Stomach (tissue), 9 donors: ENCODE data around the gene C17orf114. TPM values are rescaled to one million over a fixed set of nuclear protein-coding genes. Genes with fewer than 3 reads are reported as not detected.

Experiments
- DNase-seq, 2 donors: peaks; one replicate each; pipeline versions ENCODE4 v3.0.0 to v3.0.0-alpha.2; 2013 to 2019
- H3K27ac ChIP-seq, 5 donors: fragments of 200-600 bp in 4 of 5; sonication (generic) in 4 of 5; one replicate each; pipeline ENCODE4 v1.5.1; 2013 to 2019; ENCODE audit warnings: mild to moderate bottlenecking in 1 of 5, moderate library complexity in 1 of 5
- H3K27me3 ChIP-seq, 3 donors: fragments of 200-600 bp; sonication (generic); one replicate each; pipeline ENCODE4 v1.5.1; 2017 to 2019; ENCODE audit warnings: mixed run types in 1 of 3
- H3K36me3 ChIP-seq, 4 donors: fragments of 200-600 bp; sonication (generic); 1 replicate in 3 of 4; 2 replicates in 1 of 4; pipeline ENCODE4 v1.5.1; 2016 to 2019
- H3K4me1 ChIP-seq, 4 donors: fragments of 200-600 bp; sonication (generic); one replicate each; pipeline ENCODE4 v1.5.1; 2016 to 2019
- H3K4me3 ChIP-seq, 4 donors: fragments of 200-600 bp; sonication (generic) in 3 of 4; one replicate each; pipeline ENCODE4 v1.5.1; 2016 to 2019; ENCODE audit warnings: mild to moderate bottlenecking in 1 of 4
- H3K9me3 ChIP-seq, 4 donors: fragments of 200-600 bp; sonication (generic); one replicate each; pipeline ENCODE4 v1.5.1; 2016 to 2019
- EP300 ChIP-seq: sonication (generic); formaldehyde crosslinking; IDR thresholded peaks from one replicate; pipeline ENCODE4 v1.6.1; 2017; ENCODE audit warnings: antibody characterized with exemption
- POLR2A ChIP-seq, 4 donors: fragments of 450-650 bp; IDR thresholded peaks; one replicate each; pipeline ENCODE4 v1.6.1; 2016; ENCODE audit warnings: antibody characterized with exemption in 4 of 4, control low read depth in 2 of 4, mild to moderate bottlenecking in 1 of 4, moderate library complexity in 1 of 4
- POLR2AphosphoS5 ChIP-seq, 3 donors: sonication (generic); formaldehyde crosslinking; IDR thresholded peaks; one replicate each; pipeline ENCODE4 v1.6.1; 2016; ENCODE audit warnings: antibody characterized with exemption in 3 of 3
- WGBS, 5 donors: extraction: QIAGEN DNeasy Blood & Tissue Kit in 3 of 5; methylation state at CpG; one replicate each; pipeline versions ENCODE4 v1.1.5 to v1.1.7; 2013 to 2018; 5-methylcytosine and 5-hydroxymethylcytosine counted together
- intact Hi-C: fragments of 100-400 bp; cut with DNase I; formaldehyde crosslinking; loops from one replicate; pipeline ENCODE4 v1.15.1; 2023; ENCODE audit warnings: low total_unique reads
- polyA plus RNA-seq, 3 donors: library from polyadenylated mRNA; stranded (reverse); fragments of 200-250 nt; gene quantifications; one replicate each; pipeline ENCODE4 v1.2.3, GENCODE V29; 2013
- total RNA-seq, 5 donors: library from RNA; depleted of rRNA; stranded (reverse); fragments of >200 nt; gene quantifications; one replicate each; pipeline versions ENCODE4 v1.1.0 to v1.2.3, GENCODE V29; 2014 to 2016
- TF ChIP-seq, protein P1 (sequence below), 7 experiments: fragments of 450-650 bp in 4 of 7; fragments of 200-600 bp in 3 of 7; sonication (generic) in 3 of 7; IDR thresholded peaks; one replicate each; pipeline ENCODE4 v1.5.1; 2016 to 2019; ENCODE audit warnings: antibody characterized with exemption in 7 of 7, control low read depth in 2 of 7, mild to moderate bottlenecking in 1 of 7
- donor health status: healthy with polysubstance abuse.
- donor health status: Bipolar disorder and iron deficiency.
- donor health status: healthy.

C17orf114 gene

GRCh38 chr17:4764595-4764994, 37.5 kb downstream of the C17orf114 start:
- TF ChIP-seq POLR2A (IDR thresholded peaks at IDR 0.05): no peak
- TF ChIP-seq POLR2AphosphoS5 (IDR thresholded peaks at IDR 0.05): no peak
- TF ChIP-seq, protein P1, sequence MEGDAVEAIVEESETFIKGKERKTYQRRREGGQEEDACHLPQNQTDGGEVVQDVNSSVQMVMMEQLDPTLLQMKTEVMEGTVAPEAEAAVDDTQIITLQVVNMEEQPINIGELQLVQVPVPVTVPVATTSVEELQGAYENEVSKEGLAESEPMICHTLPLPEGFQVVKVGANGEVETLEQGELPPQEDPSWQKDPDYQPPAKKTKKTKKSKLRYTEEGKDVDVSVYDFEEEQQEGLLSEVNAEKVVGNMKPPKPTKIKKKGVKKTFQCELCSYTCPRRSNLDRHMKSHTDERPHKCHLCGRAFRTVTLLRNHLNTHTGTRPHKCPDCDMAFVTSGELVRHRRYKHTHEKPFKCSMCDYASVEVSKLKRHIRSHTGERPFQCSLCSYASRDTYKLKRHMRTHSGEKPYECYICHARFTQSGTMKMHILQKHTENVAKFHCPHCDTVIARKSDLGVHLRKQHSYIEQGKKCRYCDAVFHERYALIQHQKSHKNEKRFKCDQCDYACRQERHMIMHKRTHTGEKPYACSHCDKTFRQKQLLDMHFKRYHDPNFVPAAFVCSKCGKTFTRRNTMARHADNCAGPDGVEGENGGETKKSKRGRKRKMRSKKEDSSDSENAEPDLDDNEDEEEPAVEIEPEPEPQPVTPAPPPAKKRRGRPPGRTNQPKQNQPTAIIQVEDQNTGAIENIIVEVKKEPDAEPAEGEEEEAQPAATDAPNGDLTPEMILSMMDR (IDR thresholded peaks at IDR 0.05): no peak
- TF ChIP-seq EP300: no peak

DNA sequence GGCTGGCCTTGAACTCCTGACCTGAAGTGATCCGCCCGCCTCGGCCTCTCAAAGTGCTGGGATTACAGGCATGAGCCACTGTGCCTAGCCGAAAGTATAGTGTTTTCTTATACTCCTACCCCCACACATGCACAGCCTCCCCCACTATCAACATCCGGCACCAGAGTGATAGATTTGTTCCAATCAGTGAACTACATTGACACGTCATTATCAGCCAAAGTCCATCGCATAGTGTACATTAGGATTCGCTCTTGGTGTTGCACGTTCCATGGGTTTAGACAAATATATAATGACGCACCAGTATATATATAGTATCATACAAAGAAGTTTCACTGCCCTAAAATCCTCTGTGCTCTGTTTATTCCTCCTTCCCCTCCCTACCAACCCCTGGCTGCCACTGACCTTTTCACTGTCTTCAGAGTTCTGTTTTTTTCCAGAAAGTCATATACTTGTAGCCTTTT, 42.3 kb downstream of the C17orf114 start:
- Histone ChIP-seq H3K27ac (no peak overlapping the region), H3K27me3 (peaks cover 0 to 33% (median 6%) of the 10 kb centered on the region in 3 donors), H3K4me3 (no peak overlapping the region), H3K4me1 (no peaks in the 10 kb centered on the region), H3K9me3 (no peaks in the 10 kb centered on the region), H3K36me3 (no peaks in the 10 kb centered on the region)
- no peak for TF ChIP-seq EP300
- TF ChIP-seq POLR2A (IDR thresholded peaks at IDR 0.05): no peak
- TF ChIP-seq, protein P1 (IDR thresholded peaks at IDR 0.05): no peak
- no peak for TF ChIP-seq POLR2AphosphoS5 (IDR thresholded peaks at IDR 0.05)
- intact Hi-C loops: no loop called here
- 57 to 74% (median 64%) methylated on average over 9 to 10 of the region's 10 CpGs for WGBS, 5 donors
- peak in 1 of 2 donors; percentile 50 for DNase-seq

More at GRCh38 chr17:4764595-4764994, 37.5 kb downstream of the C17orf114 start:
- Histone ChIP-seq H3K36me3 (no peaks in the 10 kb centered on the region), H3K27me3 (peaks cover 0 to 10% (median 0%) of the 10 kb centered on the region in 3 donors), H3K27ac (peak overlapping the region in 3 of 5 donors; percentile 25 to 46 (median 33)), H3K4me1 (no peaks in the 10 kb centered on the region), H3K9me3 (no peaks in the 10 kb centered on the region), H3K4me3 (no peak overlapping the region)
- intact Hi-C loops: no loop called here
- DNase-seq: no peak
- WGBS, 5 donors: 58 to 75% (median 71%) methylated on average over 3 of the region's 3 CpGs

GRCh38 chr17:4753392-4753791, 48.7 kb downstream of the C17orf114 start:
- Histone ChIP-seq H3K9me3 (no peaks in the 10 kb centered on the region), H3K27ac (no peak overlapping the region), H3K27me3 (peaks cover 0 to 62% (median 6%) of the 10 kb centered on the region in 3 donors), H3K36me3 (no peaks in the 10 kb centered on the region), H3K4me1 (peaks cover 0 to 3% (median 0%) of the 10 kb centered on the region in 4 donors), H3K4me3 (no peak overlapping the region)
- no peak for DNase-seq
- intact Hi-C loops: no loop called here
- no peak for TF ChIP-seq POLR2AphosphoS5 (IDR thresholded peaks at IDR 0.05)
- TF ChIP-seq EP300: no peak
- TF ChIP-seq POLR2A (IDR thresholded peaks at IDR 0.05): no peak
- TF ChIP-seq, protein P1 (IDR thresholded peaks at IDR 0.05): no peak
- 77 to 89% (median 86%) methylated on average over 1 of the region's 1 CpG for WGBS, 5 donors

GRCh38 chr17:4751932-4752331, 50.2 kb downstream of the C17orf114 start:
- WGBS, 5 donors: 61 to 79% (median 67%) methylated on average over 5 of the region's 5 CpGs
- Histone ChIP-seq H3K4me1 (peaks cover 0 to 7% (median 0%) of the 10 kb centered on the region in 4 donors), H3K9me3 (no peaks in the 10 kb centered on the region), H3K4me3 (no peak overlapping the region), H3K27me3 (peaks cover 0 to 64% (median 6%) of the 10 kb centered on the region in 3 donors), H3K27ac (no peak overlapping the region), H3K36me3 (no peaks in the 10 kb centered on the region)
- no peak for DNase-seq
- intact Hi-C loops: no loop called here
- no peak for TF ChIP-seq POLR2AphosphoS5 (IDR thresholded peaks at IDR 0.05)
- TF ChIP-seq EP300: no peak
- TF ChIP-seq, protein P1 (IDR thresholded peaks at IDR 0.05): no peak
- no peak for TF ChIP-seq POLR2A (IDR thresholded peaks at IDR 0.05)

Other genes with a start within 250 kb of the C17orf114 start
- gene MYBBP1A, start 246.9 kb downstream of the C17orf114 start, total RNA-seq: 100 to 1,000 TPM in 2 of 5 donors, 10 to 100 TPM in 3; 38.6 to 237 (median 73.2) TPM
- 10 to 100 TPM; 14.1 to 32.2 (median 21.5) TPM for gene MYBBP1A, start 246.9 kb downstream of the C17orf114 start, polyA plus RNA-seq
- 100 to 1,000 TPM in 1 of 5 donors, 10 to 100 TPM in 3, 1 to 10 TPM in 1; 5.8 to 147 (median 11.6) TPM for gene GGT6, start 241.8 kb downstream of the C17orf114 start, total RNA-seq
- gene GGT6, start 241.8 kb downstream of the C17orf114 start, polyA plus RNA-seq: 10 to 100 TPM in 2 of 3 donors, 1 to 10 TPM in 1; 4.4 to 22.2 (median 18.8) TPM
- 1 to 10 TPM in 2 of 5 donors, not detected in 3; 1.1 to 1.9 TPM for gene SMTNL2, start 217.8 kb downstream of the C17orf114 start, total RNA-seq
- 1 to 10 TPM in 1 of 3 donors, under 1 TPM in 1, not detected in 1; 0.50 to 1.9 TPM for gene SMTNL2, start 217.8 kb downstream of the C17orf114 start, polyA plus RNA-seq
- gene ALOX15, start 160.7 kb downstream of the C17orf114 start, total RNA-seq: 1 to 10 TPM in 2 of 5 donors, not detected in 3; 1.2 to 3.1 TPM
- under 1 TPM in 1 of 3 donors, not detected in 2; 0.03 TPM for gene ALOX15, start 160.7 kb downstream of the C17orf114 start, polyA plus RNA-seq
- gene PELP1, start 98.2 kb downstream of the C17orf114 start, total RNA-seq: 10 to 100 TPM in 4 of 5 donors, 1 to 10 TPM in 1; 8.0 to 75.6 (median 22.4) TPM
- gene PELP1, start 98.2 kb downstream of the C17orf114 start, polyA plus RNA-seq: 10 to 100 TPM; 13.1 to 21.7 (median 21.1) TPM
- gene ARRB2, start 91.7 kb downstream of the C17orf114 start, total RNA-seq: 100 to 1,000 TPM in 1 of 5 donors, 10 to 100 TPM in 4; 18.7 to 157 (median 36.6) TPM
- gene ARRB2, start 91.7 kb downstream of the C17orf114 start, polyA plus RNA-seq: 10 to 100 TPM; 22.2 to 42.6 (median 39.3) TPM
- gene MED11, start 70.9 kb downstream of the C17orf114 start, total RNA-seq: 10 to 100 TPM in 3 of 5 donors, 1 to 10 TPM in 2; 3.8 to 81.7 (median 22.0) TPM
- gene MED11, start 70.9 kb downstream of the C17orf114 start, polyA plus RNA-seq: 10 to 100 TPM; 42.2 to 49.9 (median 42.4) TPM
- 1 to 10 TPM in 2 of 5 donors, under 1 TPM in 1, not detected in 2; 0.43 to 3.1 (median 1.5) TPM for gene ZMYND15, start 62.5 kb downstream of the C17orf114 start, total RNA-seq
- gene ZMYND15, start 62.5 kb downstream of the C17orf114 start, polyA plus RNA-seq: 1 to 10 TPM in 2 of 3 donors, not detected in 1; 1.8 to 3.2 TPM
- 10 to 100 TPM; 17.4 to 47.4 (median 30.9) TPM for gene CXCL16, start 62.4 kb downstream of the C17orf114 start, total RNA-seq
- gene CXCL16, start 62.4 kb downstream of the C17orf114 start, polyA plus RNA-seq: 10 to 100 TPM; 13.7 to 37.6 (median 26.6) TPM
- 100 to 1,000 TPM in 1 of 5 donors, 1 to 10 TPM in 2, not detected in 2; 6.7 to 199 (median 9.5) TPM for gene TM4SF5, start 30.4 kb downstream of the C17orf114 start, total RNA-seq
- 1 to 10 TPM; 2.3 to 9.1 (median 6.1) TPM for gene TM4SF5, start 30.4 kb downstream of the C17orf114 start, polyA plus RNA-seq
- gene VMO1, start 16.0 kb downstream of the C17orf114 start, total RNA-seq: 1 to 10 TPM in 2 of 5 donors, not detected in 3; 1.5 to 2.3 TPM
- 1 to 10 TPM; 1.4 to 3.0 (median 2.7) TPM for gene VMO1, start 16.0 kb downstream of the C17orf114 start, polyA plus RNA-seq
- gene GLTPD2, start 13.4 kb downstream of the C17orf114 start, total RNA-seq: not detected
- under 1 TPM in 1 of 3 donors, not detected in 2; 0.15 TPM for gene GLTPD2, start 13.4 kb downstream of the C17orf114 start, polyA plus RNA-seq
- 100 to 1,000 TPM in 2 of 5 donors, 10 to 100 TPM in 3; 60.2 to 118 (median 80.5) TPM for gene PSMB6, start 6.2 kb downstream of the C17orf114 start, total RNA-seq
- gene PSMB6, start 6.2 kb downstream of the C17orf114 start, polyA plus RNA-seq: 100 to 1,000 TPM; 187 to 200 (median 187) TPM
- 100 to 1,000 TPM in 2 of 5 donors, 10 to 100 TPM in 3; 14.5 to 123 (median 34.1) TPM for gene PLD2, start 4.8 kb upstream of the C17orf114 start, total RNA-seq
- 10 to 100 TPM; 10.3 to 28.7 (median 10.8) TPM for gene PLD2, start 4.8 kb upstream of the C17orf114 start, polyA plus RNA-seq
- gene MINK1, start 31.0 kb upstream of the C17orf114 start, total RNA-seq: 100 to 1,000 TPM in 1 of 5 donors, 10 to 100 TPM in 4; 40.9 to 230 (median 49.6) TPM
- 10 to 100 TPM; 24.6 to 57.1 (median 29.8) TPM for gene MINK1, start 31.0 kb upstream of the C17orf114 start, polyA plus RNA-seq
- 1 to 10 TPM in 4 of 5 donors, not detected in 1; 1.4 to 6.6 (median 2.9) TPM for gene C17orf107, start 97.2 kb upstream of the C17orf114 start, total RNA-seq
- 1 to 10 TPM in 2 of 3 donors, under 1 TPM in 1; 0.75 to 3.2 (median 2.4) TPM for gene C17orf107, start 97.2 kb upstream of the C17orf114 start, polyA plus RNA-seq
- 1 to 10 TPM in 1 of 5 donors, under 1 TPM in 1, not detected in 3; 0.45 to 2.0 TPM for gene CHRNE, start 100.8 kb upstream of the C17orf114 start, total RNA-seq
- gene CHRNE, start 100.8 kb upstream of the C17orf114 start, polyA plus RNA-seq: 1 to 10 TPM in 1 of 3 donors, under 1 TPM in 2; 0.43 to 1.2 (median 0.93) TPM
- not detected for gene GP1BA, start 129.9 kb upstream of the C17orf114 start, total RNA-seq
- gene GP1BA, start 129.9 kb upstream of the C17orf114 start, polyA plus RNA-seq: under 1 TPM in 1 of 3 donors, not detected in 2; 0.05 TPM
- gene SLC25A11, start 137.7 kb upstream of the C17orf114 start, total RNA-seq: 10 to 100 TPM; 25.2 to 73.5 (median 43.2) TPM
- gene SLC25A11, start 137.7 kb upstream of the C17orf114 start, polyA plus RNA-seq: 10 to 100 TPM; 29.1 to 45.6 (median 40.9) TPM
- gene RNF167, start 137.9 kb upstream of the C17orf114 start, total RNA-seq: 10 to 100 TPM in 4 of 5 donors, 1 to 10 TPM in 1; 8.8 to 57.1 (median 33.9) TPM
- gene RNF167, start 137.9 kb upstream of the C17orf114 start, polyA plus RNA-seq: 100 to 1,000 TPM in 2 of 3 donors, 10 to 100 TPM in 1; 73.3 to 134 (median 112) TPM
- 100 to 1,000 TPM; 218 to 690 (median 514) TPM for gene PFN1, start 146.2 kb upstream of the C17orf114 start, total RNA-seq
- 100 to 1,000 TPM; 587 to 789 (median 610) TPM for gene PFN1, start 146.2 kb upstream of the C17orf114 start, polyA plus RNA-seq
- 10 to 100 TPM in 1 of 5 donors, 1 to 10 TPM in 3, not detected in 1; 1.8 to 12.1 (median 5.8) TPM for gene ENO3, start 148.8 kb upstream of the C17orf114 start, total RNA-seq
- 10 to 100 TPM in 1 of 3 donors, 1 to 10 TPM in 2; 6.6 to 11.3 (median 10.0) TPM for gene ENO3, start 148.8 kb upstream of the C17orf114 start, polyA plus RNA-seq
- 100 to 1,000 TPM in 1 of 5 donors, 10 to 100 TPM in 4; 17.5 to 133 (median 51.8) TPM for gene SPAG7, start 165.5 kb upstream of the C17orf114 start, total RNA-seq
- 10 to 100 TPM; 76.4 to 85.8 (median 78.5) TPM for gene SPAG7, start 165.5 kb upstream of the C17orf114 start, polyA plus RNA-seq
- 100 to 1,000 TPM in 2 of 5 donors, 10 to 100 TPM in 2, 1 to 10 TPM in 1; 8.1 to 202 (median 82.1) TPM for gene CAMTA2, start 185.3 kb upstream of the C17orf114 start, total RNA-seq
- gene CAMTA2, start 185.3 kb upstream of the C17orf114 start, polyA plus RNA-seq: 10 to 100 TPM; 28.0 to 52.7 (median 41.4) TPM
- gene INCA1, start 195.2 kb upstream of the C17orf114 start, total RNA-seq: 1 to 10 TPM in 2 of 5 donors, not detected in 3; 1.3 to 6.1 TPM
- 1 to 10 TPM; 1.4 to 2.7 (median 1.6) TPM for gene INCA1, start 195.2 kb upstream of the C17orf114 start, polyA plus RNA-seq
- 100 to 1,000 TPM in 2 of 5 donors, 10 to 100 TPM in 3; 47.5 to 334 (median 94.8) TPM for gene KIF1C, start 195.6 kb upstream of the C17orf114 start, total RNA-seq
- 100 to 1,000 TPM in 1 of 3 donors, 10 to 100 TPM in 2; 33.4 to 130 (median 70.3) TPM for gene KIF1C, start 195.6 kb upstream of the C17orf114 start, polyA plus RNA-seq
- gene SLC52A1, start 233.1 kb upstream of the C17orf114 start, total RNA-seq: not detected
- 1 to 10 TPM in 1 of 3 donors, not detected in 2; 1.0 TPM for gene SLC52A1, start 233.1 kb upstream of the C17orf114 start, polyA plus RNA-seq